B cell (primary cell): ENCODE results near the gene ZNF620. TPM values are rescaled to one million over a fixed set of nuclear protein-coding genes. Genes with fewer than 3 reads are reported as not detected.

Source experiments
- ATAC-seq: fragments of 200-7000 bp; cut with Tn5 transposase; one replicate; pipeline ENCODE4 v1.10.0; 2021; ENCODE audit warnings: low read depth, mild to moderate bottlenecking, moderate number of reproducible peaks, moderate library complexity
- CTCF ChIA-PET: fragments of 350-600 bp; sonication (Branson Sonifier 250); formaldehyde crosslinking; loops from one replicate; lab custom pipeline; 2021; ENCODE audit warnings: antibody characterized with exemption, inconsistent platforms; lab: Charles Lee
- POLR2A ChIA-PET: fragments of 350-600 bp; sonication (Branson Sonifier 250); formaldehyde crosslinking; loops from one replicate; lab custom pipeline; 2021; ENCODE audit warnings: antibody characterized with exemption; lab: Charles Lee
- DNase-seq: peaks from one replicate; pipeline ENCODE4 v3.0.0; 2013
- H2AFZ ChIP-seq: 2 replicates; pipeline ENCODE4 v1.6.1; 2012; ENCODE audit warnings: mild to moderate bottlenecking, low read depth, low read length; ENCODE audit not compliant: insufficient read depth, poor library complexity, severe bottlenecking
- H3K27ac ChIP-seq, 2 donors: 1 replicate in 1 of 2; 2 replicates in 1 of 2; pipeline ENCODE4 v1.5.1; 2012 to 2013; ENCODE audit warnings: low read length in 2 of 2, mild to moderate bottlenecking in 2 of 2, moderate library complexity in 1 of 2
- H3K27me3 ChIP-seq, 4 experiments: fragments of 200-600 bp in 1 of 4; sonication (generic) in 1 of 4; replicated peaks in 1 of 4; 1 replicate in 2 of 4; 2 replicates in 2 of 4; pipeline versions ENCODE4 v1.6.1 to v1.7.0; 2013 to 2016; ENCODE audit warnings: low read length in 3 of 4, mild to moderate bottlenecking in 2 of 4, mixed read lengths in 1 of 4, moderate library complexity in 1 of 4; ENCODE audit not compliant: insufficient read depth in 4 of 4, control insufficient read depth in 3 of 4; ENCODE audit errors: control extremely low read depth in 1 of 4
- H3K36me3 ChIP-seq, 2 experiments: replicated peaks in 1 of 2; 1 replicate in 1 of 2; 2 replicates in 1 of 2; pipeline versions ENCODE4 v1.6.1 to v1.7.1; 2013; ENCODE audit warnings: low read length in 1 of 2; ENCODE audit not compliant: insufficient read depth in 2 of 2, control insufficient read depth in 1 of 2; ENCODE audit errors: control extremely low read depth in 1 of 2, extremely low read depth in 1 of 2
- H3K4me1 ChIP-seq, 2 donors: fragments of 200-600 bp in 1 of 2; sonication (generic) in 1 of 2; 1 replicate in 1 of 2; 2 replicates in 1 of 2; pipeline versions ENCODE4 v1.5.1 to v1.6.1; 2013 to 2017; ENCODE audit warnings: low read length in 2 of 2; ENCODE audit not compliant: control insufficient read depth in 2 of 2, insufficient read depth in 2 of 2
- H3K4me2 ChIP-seq: replicated peaks from 2 replicates; pipeline ENCODE3; 2012; ENCODE audit warnings: mild to moderate bottlenecking, low read depth, low read length; ENCODE audit not compliant: poor library complexity, severe bottlenecking
- H3K4me3 ChIP-seq, 5 experiments: fragments of 200-600 bp in 1 of 5; sonication (generic) in 1 of 5; 1 replicate in 3 of 5; 2 replicates in 2 of 5; pipeline versions ENCODE4 v1.5.1 to v1.7.0; 2011 to 2016; ENCODE audit warnings: low read length in 4 of 5, mild to moderate bottlenecking in 4 of 5, low read depth in 2 of 5, control low read depth in 1 of 5, moderate library complexity in 1 of 5; ENCODE audit not compliant: insufficient read depth in 1 of 5; ENCODE audit errors: control extremely low read depth in 1 of 5, extremely low read depth in 1 of 5
- H3K79me2 ChIP-seq: fragments of 200-600 bp; sonication (generic); one replicate; pipeline ENCODE4 v1.6.0; 2016; ENCODE audit warnings: low read length; ENCODE audit not compliant: control insufficient read depth, insufficient read depth
- H3K9ac ChIP-seq: fragments of 200-600 bp; sonication (generic); 2 replicates; pipeline ENCODE4 v1.6.1; 2017; ENCODE audit warnings: mild to moderate bottlenecking, low read length, moderate library complexity
- H3K9me3 ChIP-seq, 3 donors: one replicate each; pipeline versions ENCODE4 v1.6.1 to v1.7.1; 2013; ENCODE audit warnings: low read length in 2 of 3; ENCODE audit not compliant: control insufficient read depth in 2 of 3, insufficient read depth in 1 of 3; ENCODE audit errors: control extremely low read depth in 1 of 3
- H4K20me1 ChIP-seq: 2 replicates; pipeline ENCODE4 v1.6.0; 2012; ENCODE audit warnings: mild to moderate bottlenecking, low read length; ENCODE audit not compliant: insufficient read depth, control insufficient read depth, poor library complexity, severe bottlenecking
- H3K27ac Mint-ChIP-seq: one replicate; pipeline ENCODE4 v1.8.0; 2021; ENCODE audit warnings: mixed read lengths
- H3K27me3 Mint-ChIP-seq: one replicate; pipeline ENCODE4 v1.8.0; 2021; ENCODE audit warnings: mixed read lengths
- H3K4me1 Mint-ChIP-seq: one replicate; pipeline ENCODE4 v1.8.0; 2021; ENCODE audit warnings: mixed read lengths
- H3K4me3 Mint-ChIP-seq: one replicate; pipeline ENCODE4 v1.8.0; 2021; ENCODE audit warnings: mixed read lengths
- H3K9me3 Mint-ChIP-seq: one replicate; pipeline ENCODE4 v1.8.0; 2022; ENCODE audit warnings: mixed read lengths; ENCODE audit not compliant: insufficient read depth
- EZH2 ChIP-seq: IDR thresholded peaks from 2 replicates; pipeline ENCODE4 v1.6.1; 2012; ENCODE audit warnings: borderline replicate concordance, low read depth, mild to moderate bottlenecking, moderate library complexity, low read length; ENCODE audit not compliant: insufficient read depth, poor library complexity, severe bottlenecking
- WGBS: methylation state at CpG from one replicate; pipeline ENCODE4 v1.1.5; 2013; ENCODE audit warnings: missing lambda C conversion rate; ENCODE audit not compliant: insufficient coverage; 5-methylcytosine and 5-hydroxymethylcytosine counted together
- intact Hi-C: fragments of 100-400 bp; cut with micrococcal nuclease; formaldehyde crosslinking; loops from one replicate; pipeline ENCODE4 v1.10.0; 2022
- polyA minus RNA-seq: library from RNA; depleted of rRNA, polyadenylated mRNA; stranded (reverse); fragments of >200 nt; gene quantifications from 2 replicates; pipeline ENCODE4 v1.2.3, GENCODE V29; 2012
- polyA plus RNA-seq: library from polyadenylated mRNA; depleted of rRNA; stranded (reverse); fragments of >200 nt; gene quantifications from 2 replicates; pipeline ENCODE4 v1.2.3, GENCODE V29; 2012
- total RNA-seq, 2 donors: library from RNA; stranded (reverse); fragments of 120-200 nt in 1 of 2; gene quantifications; 1 replicate in 1 of 2; 2 replicates in 1 of 2; pipeline versions ENCODE4 v1.2.3 to v1.2.4, GENCODE V29; 2013 to 2022
- TF ChIP-seq, protein P1 (sequence below): fragments of 200-600 bp; IDR thresholded peaks from one replicate; pipeline ENCODE4 v1.8.0; 2022; ENCODE audit warnings: antibody characterized with exemption, mild to moderate bottlenecking

The ZNF620 gene
- 5.3 and 6.6 TPM in 2 replicates for total RNA-seq
- total RNA-seq (2013): 2.8 TPM
- polyA plus RNA-seq: 1.2 and 2.0 TPM in 2 replicates
- 0.69 and 2.1 TPM in 2 replicates for polyA minus RNA-seq

DNA sequence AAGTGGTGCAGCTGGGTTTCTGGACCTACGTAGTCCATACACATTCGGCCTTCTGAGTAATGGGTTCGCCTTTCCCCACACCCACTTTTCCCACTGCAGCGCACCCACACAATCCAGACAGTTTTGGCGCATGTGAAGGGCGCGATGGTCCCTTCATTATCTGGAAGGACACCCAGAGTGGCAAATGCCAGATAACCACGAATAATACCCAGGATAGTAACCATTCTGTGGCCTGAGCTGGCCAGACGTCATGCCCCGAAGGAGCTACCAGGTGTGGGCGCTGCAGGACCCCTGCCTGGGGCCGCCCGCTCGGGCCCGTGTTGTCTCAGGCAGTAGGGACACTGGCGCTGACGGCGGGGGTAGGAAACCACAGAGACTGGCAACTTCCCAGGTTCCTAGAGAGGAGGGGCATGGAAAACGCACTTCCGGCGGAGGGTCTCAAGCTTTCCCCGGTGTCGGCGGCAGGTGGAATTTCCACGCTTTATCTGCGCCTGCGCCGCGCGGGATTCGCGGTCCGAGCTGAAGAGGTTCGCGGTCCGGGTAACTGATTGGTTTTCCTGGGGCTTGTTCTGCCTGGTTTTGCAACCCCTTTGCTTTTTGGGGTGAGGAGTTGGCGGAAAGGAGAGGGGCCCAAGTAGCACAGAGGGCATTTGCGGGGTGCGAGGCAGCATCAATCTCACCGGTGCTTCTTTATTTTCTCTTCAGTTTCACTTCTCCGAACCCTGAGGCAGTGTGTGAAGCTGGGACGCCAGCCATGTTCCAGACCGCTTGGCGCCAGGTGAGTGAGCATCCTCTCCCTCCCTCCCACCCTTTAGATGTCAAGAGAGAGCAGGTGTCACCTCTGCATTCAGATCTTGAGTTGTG lies at the start of gene ZNF620:
Gene ZNF620, plus strand, starts transcription at position 441 of the 864 bp plus-strand sequence. Its CDS starts 314 bp downstream, at position 755.
- peak within 1 kb of the TSS; percentile 96 for H3K9ac ChIP-seq
- H3K4me2 ChIP-seq: peak within 1 kb of the TSS; percentile 96
- H3K36me3 ChIP-seq: no peaks in the 10 kb centered on the region
- TF ChIP-seq, protein P1, sequence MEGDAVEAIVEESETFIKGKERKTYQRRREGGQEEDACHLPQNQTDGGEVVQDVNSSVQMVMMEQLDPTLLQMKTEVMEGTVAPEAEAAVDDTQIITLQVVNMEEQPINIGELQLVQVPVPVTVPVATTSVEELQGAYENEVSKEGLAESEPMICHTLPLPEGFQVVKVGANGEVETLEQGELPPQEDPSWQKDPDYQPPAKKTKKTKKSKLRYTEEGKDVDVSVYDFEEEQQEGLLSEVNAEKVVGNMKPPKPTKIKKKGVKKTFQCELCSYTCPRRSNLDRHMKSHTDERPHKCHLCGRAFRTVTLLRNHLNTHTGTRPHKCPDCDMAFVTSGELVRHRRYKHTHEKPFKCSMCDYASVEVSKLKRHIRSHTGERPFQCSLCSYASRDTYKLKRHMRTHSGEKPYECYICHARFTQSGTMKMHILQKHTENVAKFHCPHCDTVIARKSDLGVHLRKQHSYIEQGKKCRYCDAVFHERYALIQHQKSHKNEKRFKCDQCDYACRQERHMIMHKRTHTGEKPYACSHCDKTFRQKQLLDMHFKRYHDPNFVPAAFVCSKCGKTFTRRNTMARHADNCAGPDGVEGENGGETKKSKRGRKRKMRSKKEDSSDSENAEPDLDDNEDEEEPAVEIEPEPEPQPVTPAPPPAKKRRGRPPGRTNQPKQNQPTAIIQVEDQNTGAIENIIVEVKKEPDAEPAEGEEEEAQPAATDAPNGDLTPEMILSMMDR: peak; percentile 18
- no peak for TF ChIP-seq EZH2
- intact Hi-C loops: loop anchor here (1.0 to 2.0 kb wide), 2 partner anchors 18 to 29 kb away; partner anchors contain the start of genes ZNF619 and ZNF621
- ATAC-seq: peak; percentile 80
- POLR2A ChIA-PET: interaction anchor here (0.6 to 2.0 kb wide), 3 partner anchors 11 to 49 kb away, joined by 4 to 9 read pairs (median 4); partner anchors contain the start of genes RPL14 and ZNF619
- Mint-ChIP-seq H3K27ac (peak within 1 kb of the TSS; percentile 88), H3K27me3 (no peaks in the 10 kb centered on the region), H3K4me3 (peak within 1 kb of the TSS; percentile 99), H3K9me3 (no peaks in the 10 kb centered on the region), H3K4me1 (peaks cover 13% of the 10 kb centered on the region)
- no peaks in the 10 kb centered on the region for H3K79me2 ChIP-seq
- peaks cover 6 to 10% of the 10 kb centered on the region in 2 donors for H3K4me1 ChIP-seq
- H2AFZ ChIP-seq: peak within 1 kb of the TSS; percentile 100
- no peaks in the 10 kb centered on the region for H3K9me3 ChIP-seq
- peak within 1 kb of the TSS; percentile 47 to 65 for H3K27ac ChIP-seq
- H3K27me3 ChIP-seq: no peaks in the 10 kb centered on the region
- WGBS: 14% methylated on average over 37 of the region's 44 CpGs
- DNase-seq: peak; percentile 62
- H4K20me1 ChIP-seq: no peaks in the 10 kb centered on the region
- CTCF ChIA-PET: interaction anchor here (0.6 to 1.9 kb wide), 8 partner anchors 18 to 710 kb away, joined by 3 to 6 read pairs (median 3); partner anchors contain the start of genes ZNF619 and ZNF621
- peak within 1 kb of the TSS; percentile 60 to 93 (median 76) for H3K4me3 ChIP-seq
